Activated B cell treated with CpG ODN at 0.5 μM for 24 hours (primary cell): ENCODE measurements around the gene HCRT. TPM values are rescaled to one million over a fixed set of nuclear protein-coding genes. Genes with fewer than 3 reads are reported as not detected.
A peak's percentile ranks its signal among the peaks of the same experiment; 100 is the strongest.
"Not testable (repeated sequence)": the region's sequence is repeated elsewhere in the genome, so short reads cannot be mapped to it uniquely, and the experiment has no call there.

ENCODE experiments used
- ATAC-seq: fragments of 200-7000 bp; cut with Tn5 transposase; one replicate; pipeline ENCODE4 v1.10.0; 2021; ENCODE audit warnings: low read depth, mild to moderate bottlenecking, moderate library complexity
- CTCF ChIA-PET: fragments of 350-600 bp; sonication (Branson Sonifier 250); formaldehyde crosslinking; loops from one replicate; lab custom pipeline; 2021; ENCODE audit warnings: antibody characterized with exemption; lab: Charles Lee
- POLR2A ChIA-PET: fragments of 350-600 bp; sonication (Branson Sonifier 250); formaldehyde crosslinking; loops from one replicate; lab custom pipeline; 2021; ENCODE audit warnings: antibody characterized with exemption; lab: Charles Lee
- DNase-seq: peaks from one replicate; pipeline ENCODE4 v3.0.0; 2022
- H3K27ac Mint-ChIP-seq: one replicate; pipeline ENCODE4 v1.8.0; 2020; ENCODE audit warnings: mixed read lengths
- H3K27me3 Mint-ChIP-seq: one replicate; pipeline ENCODE4 v1.8.0; 2021; ENCODE audit warnings: mixed read lengths
- H3K36me3 Mint-ChIP-seq: one replicate; pipeline ENCODE4 v1.8.0; 2021; ENCODE audit warnings: low read depth, mixed read lengths
- H3K4me1 Mint-ChIP-seq: one replicate; pipeline ENCODE4 v1.8.0; 2021; ENCODE audit warnings: mixed read lengths
- H3K4me3 Mint-ChIP-seq: one replicate; pipeline ENCODE4 v1.8.0; 2020; ENCODE audit warnings: mild to moderate bottlenecking, mixed read lengths
- H3K9me3 Mint-ChIP-seq: one replicate; pipeline ENCODE4 v1.8.0; 2020; ENCODE audit warnings: mixed read lengths
- intact Hi-C: fragments of 100-400 bp; cut with micrococcal nuclease; formaldehyde crosslinking; loops from one replicate; pipeline ENCODE4 v1.15.1; 2024
- total RNA-seq: library from RNA; stranded (reverse); gene quantifications from 2 replicates; pipeline ENCODE4 v1.2.3, GENCODE V29; 2022
- TF ChIP-seq, protein P1 (sequence below): fragments of 200-600 bp; IDR thresholded peaks from one replicate; pipeline ENCODE4 v1.8.0; 2022; ENCODE audit warnings: antibody characterized with exemption, mild to moderate bottlenecking

HCRT gene
- total RNA-seq, 1 donor from 2014 or later, result not detected

DNA sequence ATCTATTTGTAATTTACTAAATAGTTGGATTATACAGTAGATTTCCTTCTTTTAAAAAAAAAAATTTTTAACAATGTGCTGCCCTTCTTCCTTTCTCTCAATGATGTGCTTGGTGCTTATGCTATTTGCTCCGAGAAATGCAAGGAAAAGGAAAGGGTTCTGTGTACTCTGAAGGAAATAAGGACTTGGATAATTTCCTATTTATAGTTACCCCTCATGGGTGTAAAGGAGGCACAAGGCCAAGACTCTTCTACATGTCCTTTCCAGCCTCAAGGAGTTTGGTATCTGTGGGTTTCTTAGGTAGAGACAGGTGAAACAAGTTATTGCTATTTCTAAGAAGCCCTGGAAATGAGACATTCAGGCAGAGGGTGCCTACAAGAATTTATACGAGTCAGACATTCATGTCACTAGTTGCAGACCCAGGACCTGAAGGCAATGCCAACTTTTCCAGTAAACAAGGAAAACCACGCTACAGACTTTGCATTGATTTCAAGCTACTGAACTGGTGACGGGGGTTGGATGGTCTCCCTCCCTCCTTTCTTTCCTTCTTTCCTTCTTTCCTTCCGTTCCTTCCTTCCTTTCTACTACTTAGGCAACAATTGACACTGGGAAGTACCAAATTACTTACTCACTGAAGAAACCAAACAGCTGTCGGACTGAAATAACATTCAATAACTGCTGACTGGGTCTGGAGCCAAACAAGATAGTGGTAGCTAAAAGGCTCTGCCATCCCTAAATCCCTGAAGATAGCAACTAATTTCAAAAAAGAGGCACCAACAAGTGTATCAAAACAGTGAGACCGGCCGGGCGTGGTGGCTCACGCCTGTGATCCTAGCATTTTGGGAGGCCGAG lies 42.8 kb upstream of the HCRT start:
- no peaks in the 10 kb centered on the region for H3K9me3 Mint-ChIP-seq
- intact Hi-C loops, result no loop called here
- H3K36me3 Mint-ChIP-seq, result peaks cover 53% of the 10 kb centered on the region
- TF ChIP-seq, protein P1, sequence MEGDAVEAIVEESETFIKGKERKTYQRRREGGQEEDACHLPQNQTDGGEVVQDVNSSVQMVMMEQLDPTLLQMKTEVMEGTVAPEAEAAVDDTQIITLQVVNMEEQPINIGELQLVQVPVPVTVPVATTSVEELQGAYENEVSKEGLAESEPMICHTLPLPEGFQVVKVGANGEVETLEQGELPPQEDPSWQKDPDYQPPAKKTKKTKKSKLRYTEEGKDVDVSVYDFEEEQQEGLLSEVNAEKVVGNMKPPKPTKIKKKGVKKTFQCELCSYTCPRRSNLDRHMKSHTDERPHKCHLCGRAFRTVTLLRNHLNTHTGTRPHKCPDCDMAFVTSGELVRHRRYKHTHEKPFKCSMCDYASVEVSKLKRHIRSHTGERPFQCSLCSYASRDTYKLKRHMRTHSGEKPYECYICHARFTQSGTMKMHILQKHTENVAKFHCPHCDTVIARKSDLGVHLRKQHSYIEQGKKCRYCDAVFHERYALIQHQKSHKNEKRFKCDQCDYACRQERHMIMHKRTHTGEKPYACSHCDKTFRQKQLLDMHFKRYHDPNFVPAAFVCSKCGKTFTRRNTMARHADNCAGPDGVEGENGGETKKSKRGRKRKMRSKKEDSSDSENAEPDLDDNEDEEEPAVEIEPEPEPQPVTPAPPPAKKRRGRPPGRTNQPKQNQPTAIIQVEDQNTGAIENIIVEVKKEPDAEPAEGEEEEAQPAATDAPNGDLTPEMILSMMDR, result no peak
- H3K27ac Mint-ChIP-seq, result no peak overlapping the region
- ATAC-seq (no peak), DNase-seq (no peak)
- H3K4me3 Mint-ChIP-seq, result no peak overlapping the region
- ChIA-PET CTCF (no interaction called here), POLR2A (no interaction called here)
- no peaks in the 10 kb centered on the region for H3K4me1 Mint-ChIP-seq
- no peaks in the 10 kb centered on the region for H3K27me3 Mint-ChIP-seq

GRCh38 chr17:42225646-42226045 lies 40.4 kb upstream of the HCRT start:
- H3K27ac Mint-ChIP-seq, result no peak overlapping the region

DNA sequence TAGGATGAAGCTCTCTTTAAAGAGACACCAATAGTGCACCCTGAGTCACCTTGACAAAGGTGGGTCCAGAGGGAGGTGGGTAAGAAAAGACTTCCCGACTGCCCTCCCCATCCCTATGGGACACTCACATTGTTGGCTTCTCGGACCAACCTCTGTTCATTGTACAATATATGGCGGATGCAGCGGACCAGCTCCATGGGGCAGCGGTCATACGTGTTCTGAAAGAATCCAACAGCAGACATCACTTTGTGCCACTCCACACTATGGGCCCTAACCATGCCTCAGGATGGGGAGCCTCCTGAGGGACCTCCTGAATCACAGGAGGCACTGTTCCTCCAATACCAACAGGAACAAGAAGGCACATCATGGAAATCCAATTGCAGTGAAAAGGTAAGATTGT lies 39.4 kb upstream of the HCRT start:
- DNase-seq (no peak), ATAC-seq (no peak)
- no peaks in the 10 kb centered on the region for H3K27me3 Mint-ChIP-seq
- H3K36me3 Mint-ChIP-seq, result peaks cover 60% of the 10 kb centered on the region
- H3K27ac Mint-ChIP-seq, result no peak overlapping the region
- intact Hi-C loops, result no loop called here
- no peak overlapping the region for H3K4me3 Mint-ChIP-seq
- H3K4me1 Mint-ChIP-seq, result no peaks in the 10 kb centered on the region
- CTCF ChIA-PET, result interaction anchor here (1.5 kb wide), 1 partner anchor 13 kb away, joined by 3 read pairs; no protein-coding TSS in a partner anchor
- POLR2A ChIA-PET, result interaction anchor here (0.9 to 1.1 kb wide), 2 partner anchors 24 to 63 kb away, joined by 3 to 5 read pairs; partner anchors contain the start of gene STAT5A
- TF ChIP-seq, protein P1, result no peak
- H3K9me3 Mint-ChIP-seq, result no peaks in the 10 kb centered on the region

More at GRCh38 chr17:42225646-42226045, 40.4 kb upstream of the HCRT start:
- TF ChIP-seq, protein P1, result no peak
- Mint-ChIP-seq H3K36me3 (peaks cover 62% of the 10 kb centered on the region), H3K4me1 (no peaks in the 10 kb centered on the region), H3K4me3 (no peak overlapping the region), H3K27me3 (no peaks in the 10 kb centered on the region), H3K9me3 (no peaks in the 10 kb centered on the region)
- intact Hi-C loops, result no loop called here
- DNase-seq (no peak), ATAC-seq (no peak)
- ChIA-PET POLR2A (no interaction called here), CTCF (interaction anchor here (1.5 kb wide), 1 partner anchor 12 kb away, joined by 3 read pairs; no protein-coding TSS in a partner anchor)

- DNase-seq (no peak), ATAC-seq (peak; percentile 81)
- Mint-ChIP-seq H3K27me3 (no peaks in the 10 kb centered on the region), H3K9me3 (no peaks in the 10 kb centered on the region), H3K27ac (no peak overlapping the region), H3K4me1 (no peaks in the 10 kb centered on the region), H3K4me3 (no peak overlapping the region), H3K36me3 (peaks cover 64% of the 10 kb centered on the region)
- ChIA-PET POLR2A (interaction anchor here (0.6 to 2.0 kb wide), 7 partner anchors 26 to 1933 kb away, joined by 3 to 11 read pairs (median 6); partner anchors contain the start of gene STAT5A), CTCF (interaction anchor here (0.6 to 2.1 kb wide), 28 partner anchors 8 to 184 kb away, joined by 3 to 14 read pairs (median 4); partner anchors contain the start of genes KCNH4, STAT3 and STAT5A)
- TF ChIP-seq, protein P1, result no peak
- intact Hi-C loops, result loop anchor here (1.0 to 2.0 kb wide), 2 partner anchors 67 to 184 kb away; partner anchors contain the start of gene STAT5A
Observed at GRCh38 chr17:42221886-42222745, 36.9 kb upstream of the HCRT start.

DNA sequence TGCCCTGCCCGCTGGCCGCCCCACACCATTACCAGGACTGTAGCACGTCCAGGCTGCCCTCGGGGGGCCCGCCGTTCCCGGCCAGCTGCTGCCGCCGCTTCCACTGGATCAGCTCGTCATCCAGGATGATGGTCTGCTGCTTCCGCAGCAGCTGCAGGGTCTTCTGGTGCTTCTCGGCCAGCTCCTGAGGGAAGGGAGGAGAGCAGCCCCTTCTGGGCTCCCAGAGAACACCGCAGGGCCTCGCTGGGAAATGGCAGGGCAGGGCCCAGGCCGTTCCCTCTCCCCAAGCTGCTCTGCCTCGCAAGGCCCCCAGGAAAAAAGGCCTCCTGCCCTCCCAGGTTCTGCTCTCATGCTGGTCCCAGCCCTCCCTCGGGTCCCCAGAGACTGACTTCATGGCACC lies 34.0 kb upstream of the HCRT start:
- H3K36me3 Mint-ChIP-seq, result peaks cover 72% of the 10 kb centered on the region

More for the DNA sequence above, 34.0 kb upstream of the HCRT start:
- H3K4me1 Mint-ChIP-seq, POLR2A ChIA-PET, CTCF ChIA-PET, H3K27ac Mint-ChIP-seq, intact Hi-C loops, H3K9me3 Mint-ChIP-seq, DNase-seq, H3K4me3 Mint-ChIP-seq, H3K27me3 Mint-ChIP-seq, ATAC-seq: not testable (repeated sequence)
